ENCODE measurements around the gene TRAF6. TPM values are rescaled to one million over a fixed set of nuclear protein-coding genes. Genes with fewer than 3 reads are reported as not detected.
"Not testable (repeated sequence)": the region's sequence is repeated elsewhere in the genome, so short reads cannot be mapped to it uniquely, and the experiment has no call there.

The TRAF6 gene
- total and polyA plus RNA-seq, 2 of the 13 experiments (the other 11 are each of a cell fraction or from before 2014, with no cell fraction given) = 3.3 to 5.9 TPM

- H3K9ac ChIP-seq (ENCODE audit: insufficient read depth, low read depth, low read length); H3K27me3 ChIP-seq (ENCODE audit: control insufficient read depth in 1 of 2, insufficient read depth in 2 of 2, low read length in 2 of 2); H3K27ac ChIP-seq (ENCODE audit: extremely low read length, insufficient read depth, low read length); H4K20me1 ChIP-seq (ENCODE audit: insufficient read depth, low read length); ATAC-seq; FAIRE-seq; DNase-seq (ENCODE audit: low spot score); H3K9me3 ChIP-seq (ENCODE audit: low read length); BruUV-seq (replicated peaks); in situ Hi-C loops (cut with HindIII; ENCODE audit: extremely low pct_ligation_motif_present, low pct_unique_long_range_greater_than_20kb); H3K36me3 ChIP-seq (replicated peaks in 1 of 2; ENCODE audit: control insufficient read depth in 1 of 2, insufficient read depth in 2 of 2, low read length in 2 of 2); CTCF ChIA-PET (ENCODE audit: low intra/inter-chr PET ratio, low total read pairs): not testable (repeated sequence)
- Histone ChIP-seq H2AFZ (ENCODE audit: low read length) (peak overlapping the region; percentile 97), H3K4me3 (replicated peaks in 1 of 3; ENCODE audit: insufficient read depth in 1 of 3, low read depth in 2 of 3, low read length in 3 of 3) (peak overlapping the region in 2 of 3 experiments; percentile 97; a peak in 3 of 6 replicates), H3K4me2 (ENCODE audit: low read depth, low read length) (peak overlapping the region; percentile 95), H3K79me2 (ENCODE audit: insufficient read depth, low read length) (peaks cover 14% of the 10 kb centered on the region), H3K4me1 (ENCODE audit: insufficient read depth, low read length) (peaks cover 32% of the 10 kb centered on the region)
- POLR2A ChIA-PET = interaction anchor here (1.1 kb wide), 1 partner anchor 18 kb away, joined by 3 read pairs; no protein-coding TSS in a partner anchor
- intact Hi-C loops (cut with micrococcal nuclease; ENCODE audit: unreplicated experiment) = loop anchor here (10.0 kb wide), 1 partner anchor 74 kb away; no protein-coding TSS in a partner anchor
- TF ChIP-seq TEAD3 (CRISPR knock-in tag; optimal IDR thresholded peaks at IDR 0.05; ENCODE audit: borderline replicate concordance) (peak; percentile 32), ZNF770 (CRISPR knock-in tag; IDR thresholded peaks at IDR 0.05) (peak; percentile 73; the same call in 1 of the 2 replicates), ZNF121 (CRISPR knock-in tag; IDR thresholded peaks at IDR 0.05) (peak; percentile 69)
- 70% methylated on average over 2 of the region's 2 CpGs for WGBS (ENCODE audit: low lambda C conversion rate)
These were observed 990 bp upstream of the TRAF6 start for GRCh38 chr11:36511062-36511461.

- H3K4me1 ChIP-seq (ENCODE audit: insufficient read depth, low read length) = peaks cover 32% of the 10 kb centered on the region
- peak overlapping the region; percentile 97 for H2AFZ ChIP-seq (ENCODE audit: low read length)
- no peaks in the 10 kb centered on the region; the same call in 1 of the 2 replicates for H4K20me1 ChIP-seq (ENCODE audit: insufficient read depth, low read length)
- peak overlapping the region; percentile 95 for H3K4me2 ChIP-seq (ENCODE audit: low read depth, low read length)
- intact Hi-C loops (cut with micrococcal nuclease; ENCODE audit: unreplicated experiment) (loop anchor here (10.0 kb wide), 1 partner anchor 74 kb away; no protein-coding TSS in a partner anchor), in situ Hi-C loops (cut with HindIII; ENCODE audit: extremely low pct_ligation_motif_present, low pct_unique_long_range_greater_than_20kb) (no loop called here)
- POLR2A ChIA-PET = interaction anchor here (1.1 kb wide), 1 partner anchor 18 kb away, joined by 3 read pairs; no protein-coding TSS in a partner anchor
- peak overlapping the region; percentile 97 to 100 (median 97) for H3K4me3 ChIP-seq (replicated peaks in 1 of 3; ENCODE audit: insufficient read depth in 1 of 3, low read depth in 2 of 3, low read length in 3 of 3)
- no peaks in the 10 kb centered on the region for H3K36me3 ChIP-seq (replicated peaks in 1 of 2; ENCODE audit: control insufficient read depth in 1 of 2, insufficient read depth in 2 of 2, low read length in 2 of 2)
- FAIRE-seq = no peak
- no peaks in the 10 kb centered on the region for H3K9me3 ChIP-seq (ENCODE audit: low read length)
- 5% methylated on average over 8 of the region's 8 CpGs for WGBS (ENCODE audit: low lambda C conversion rate)
- BruUV-seq (replicated peaks) = TSS peak; percentile 76
- DNase-seq (ENCODE audit: low spot score) = no peak
- CTCF ChIA-PET (ENCODE audit: low intra/inter-chr PET ratio, low total read pairs) = no interaction called here
- H3K27ac ChIP-seq (ENCODE audit: extremely low read length, insufficient read depth, low read length) = no peak overlapping the region
- no peak for ATAC-seq
- peaks cover 14% of the 10 kb centered on the region for H3K79me2 ChIP-seq (ENCODE audit: insufficient read depth, low read length)
- no peaks in the 10 kb centered on the region; a peak in 1 of 5 replicates for H3K27me3 ChIP-seq (ENCODE audit: control insufficient read depth in 1 of 2, insufficient read depth in 2 of 2, low read length in 2 of 2)
- H3K9ac ChIP-seq (ENCODE audit: insufficient read depth, low read depth, low read length) = peak overlapping the region; percentile 92
- no peak for TF ChIP-seq XBP1 (CRISPR knock-in tag; IDR thresholded peaks at IDR 0.05)
- no peak for TF ChIP-seq CCAR2 (optimal IDR thresholded peaks at IDR 0.05; ENCODE audit: low read depth, low read length)
- TF ChIP-seq ZNF235 (CRISPR knock-in tag; IDR thresholded peaks at IDR 0.05; ENCODE audit: borderline replicate concordance) = no peak
- no peak for TF ChIP-seq ZBTB25 (CRISPR knock-in tag; IDR thresholded peaks at IDR 0.05)
- TF ChIP-seq DMAP1 (CRISPR knock-in tag; IDR thresholded peaks at IDR 0.05) = no peak
- TF ChIP-seq ZNF160 (CRISPR knock-in tag; IDR thresholded peaks at IDR 0.05) = no peak
- TF ChIP-seq MLLT10 (CRISPR knock-in tag; IDR thresholded peaks at IDR 0.05) = no peak
- TF ChIP-seq PRMT3 (CRISPR knock-in tag; IDR thresholded peaks at IDR 0.05; ENCODE audit: borderline replicate concordance, low read depth) = no peak
- no peak for TF ChIP-seq SUZ12 (IDR thresholded peaks at IDR 0.05; ENCODE audit: low read depth, low read length)
- TF ChIP-seq ZNF138 (CRISPR knock-in tag; IDR thresholded peaks at IDR 0.05; ENCODE audit: low read depth) = no peak
- no peak for TF ChIP-seq ZFP37 (CRISPR knock-in tag; IDR thresholded peaks at IDR 0.05; ENCODE audit: borderline replicate concordance)
- TF ChIP-seq MZF1 (CRISPR knock-in tag; IDR thresholded peaks at IDR 0.05; ENCODE audit: borderline replicate concordance) = no peak
- TF ChIP-seq ZNF792 (CRISPR knock-in tag; IDR thresholded peaks at IDR 0.05) = 0 out of 2 replicates have a peak, but pooled peaks have one; percentile 77
- no peak for TF ChIP-seq ASH2L (IDR thresholded peaks at IDR 0.05; ENCODE audit: insufficient read length, low read depth, low read length)
- TF ChIP-seq ZNF775 (CRISPR knock-in tag; IDR thresholded peaks at IDR 0.05; ENCODE audit: borderline replicate concordance) = no peak
These were observed 496 bp upstream of the TRAF6 start for GRCh38 chr11:36510594-36510942.

All from HepG2 (cell line).